ENCODE data around the gene MICAL1. TPM values are rescaled to one million over a fixed set of nuclear protein-coding genes. Genes with fewer than 3 reads are reported as not detected.

The MICAL1 gene
- total and polyA plus RNA-seq, 2 of the 8 experiments (the other 6 are each of a cell fraction or from before 2014, with no cell fraction given) = 42.5 to 55.4 TPM

DNA sequence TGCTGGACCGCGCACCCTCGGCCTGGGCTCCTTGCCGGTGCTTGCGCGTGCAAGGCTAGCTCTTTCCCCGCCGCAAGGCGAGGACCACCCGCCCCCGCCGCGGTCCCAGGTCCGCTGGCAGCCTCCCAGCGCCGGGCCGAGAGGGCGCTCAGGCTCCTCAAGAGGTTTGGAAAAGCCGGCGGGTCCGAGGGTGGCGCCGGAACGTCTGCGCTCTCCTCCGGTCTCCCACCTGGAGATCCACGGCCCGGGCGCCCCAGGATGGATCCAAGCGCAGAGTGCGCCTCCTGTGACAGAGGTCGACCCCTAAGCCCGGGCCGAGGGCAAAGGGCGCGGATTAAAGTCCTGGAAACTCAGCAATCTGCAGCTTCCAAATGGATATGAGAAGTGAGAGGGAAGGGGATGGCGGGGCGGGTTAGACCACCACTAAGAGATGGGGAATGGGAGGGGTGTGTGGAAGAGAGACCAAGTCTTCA lies 575 bp upstream of the MICAL1 start (continued):
- TF ChIP-seq RAD21 (IDR thresholded peaks at IDR 0.05 in 1 of 2, conservative IDR thresholded peaks at IDR 0.05 in 1 of 2; ENCODE audit: low read depth in 2 of 2, low read length in 2 of 2) (no peak), PHF8 (conservative IDR thresholded peaks at IDR 0.05; ENCODE audit: low read depth, low read length) (peak; percentile 17; the same call in 1 of the 2 replicates), GTF2F1 (IDR thresholded peaks at IDR 0.05; ENCODE audit: borderline replicate concordance, low read depth, low read length) (no peak), CTBP2 (IDR thresholded peaks at IDR 0.05; ENCODE audit: borderline replicate concordance, insufficient read depth, insufficient read length, low read length) (peak; percentile 46), SP1 (IDR thresholded peaks at IDR 0.05; ENCODE audit: low read depth, low read length) (no peak), NRF1 (IDR thresholded peaks at IDR 0.05; ENCODE audit: low read depth, low read length) (no peak)
- TF ChIP-seq, protein P1, sequence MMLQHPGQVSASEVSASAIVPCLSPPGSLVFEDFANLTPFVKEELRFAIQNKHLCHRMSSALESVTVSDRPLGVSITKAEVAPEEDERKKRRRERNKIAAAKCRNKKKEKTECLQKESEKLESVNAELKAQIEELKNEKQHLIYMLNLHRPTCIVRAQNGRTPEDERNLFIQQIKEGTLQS (IDR thresholded peaks at IDR 0.05; ENCODE audit: insufficient read depth, low read depth, low read length) = no peak

Data from H1 (cell line).